ENCODE measurements around the gene DIDO1.

The DIDO1 gene

DNA sequence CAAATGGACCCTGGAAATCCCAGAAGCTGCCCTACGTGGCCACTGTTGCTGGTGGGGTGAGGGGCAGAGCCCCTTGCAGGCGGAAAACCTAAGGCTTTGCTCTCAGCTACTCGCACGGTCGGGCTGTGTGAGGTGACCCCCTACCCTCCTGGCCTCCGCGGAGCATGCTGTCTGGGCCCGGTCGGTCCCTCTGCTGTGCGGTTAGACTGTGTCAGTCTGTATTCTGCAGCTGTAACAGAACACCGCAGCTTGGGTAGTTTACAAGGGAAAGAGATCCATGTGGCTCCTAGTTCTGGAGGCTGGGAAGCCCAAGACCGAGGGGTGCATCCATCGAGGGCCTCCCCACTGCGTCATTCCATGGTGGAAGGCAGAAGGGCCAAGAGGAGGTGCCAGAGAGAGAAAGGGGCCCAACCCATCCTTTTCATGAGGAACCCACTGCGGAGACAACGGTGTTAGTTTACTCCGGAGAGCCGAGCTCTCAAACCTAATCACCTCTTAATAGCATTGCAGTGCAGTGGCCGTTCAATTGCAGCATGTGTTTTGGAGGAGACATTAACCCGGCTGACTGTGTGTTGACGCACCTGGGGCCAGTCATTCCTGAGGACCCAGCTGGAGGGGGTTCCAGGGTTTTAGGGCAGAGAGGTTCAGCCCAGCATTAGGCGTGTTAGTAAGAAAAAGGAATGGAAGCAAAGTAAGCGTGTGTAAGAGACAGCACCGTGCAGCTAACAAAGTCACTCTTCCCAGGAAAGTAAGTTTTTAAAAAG lies 91.2 kb downstream of the DIDO1 start:
- Histone ChIP-seq H3K9ac (ENCODE audit: low read length) (no peak overlapping the region), H3K36me3 (ENCODE audit: low read length) (no peaks in the 10 kb centered on the region), H4K20me1 (ENCODE audit: low read depth, low read length) (no peaks in the 10 kb centered on the region), H3K27ac (ENCODE audit: low read depth, low read length) (no peak overlapping the region), H3K27me3 (ENCODE audit: low read length) (no peaks in the 10 kb centered on the region), H2AFZ (ENCODE audit: low read depth, low read length, severe bottlenecking) (no peak overlapping the region), H3K9me3 (ENCODE audit: insufficient read depth, low read length) (no peaks in the 10 kb centered on the region), H3K79me2 (ENCODE audit: insufficient read depth, low read length) (no peaks in the 10 kb centered on the region), H3F3A (ENCODE audit: insufficient read depth) (no peaks in the 10 kb centered on the region), H3K9me2 (replicated peaks; ENCODE audit: insufficient read depth, low read length) (no peaks in the 10 kb centered on the region), H3K4me3 (ENCODE audit: insufficient read depth, low read length, poor library complexity, severe bottlenecking) (no peak overlapping the region), H3K4me2 (ENCODE audit: low read depth, low read length, poor library complexity, severe bottlenecking) (no peak overlapping the region)
- TF ChIP-seq EZH2phosphoT487 (conservative IDR thresholded peaks at IDR 0.05; ENCODE audit: low read length) = no peak
- TF ChIP-seq, protein P1, sequence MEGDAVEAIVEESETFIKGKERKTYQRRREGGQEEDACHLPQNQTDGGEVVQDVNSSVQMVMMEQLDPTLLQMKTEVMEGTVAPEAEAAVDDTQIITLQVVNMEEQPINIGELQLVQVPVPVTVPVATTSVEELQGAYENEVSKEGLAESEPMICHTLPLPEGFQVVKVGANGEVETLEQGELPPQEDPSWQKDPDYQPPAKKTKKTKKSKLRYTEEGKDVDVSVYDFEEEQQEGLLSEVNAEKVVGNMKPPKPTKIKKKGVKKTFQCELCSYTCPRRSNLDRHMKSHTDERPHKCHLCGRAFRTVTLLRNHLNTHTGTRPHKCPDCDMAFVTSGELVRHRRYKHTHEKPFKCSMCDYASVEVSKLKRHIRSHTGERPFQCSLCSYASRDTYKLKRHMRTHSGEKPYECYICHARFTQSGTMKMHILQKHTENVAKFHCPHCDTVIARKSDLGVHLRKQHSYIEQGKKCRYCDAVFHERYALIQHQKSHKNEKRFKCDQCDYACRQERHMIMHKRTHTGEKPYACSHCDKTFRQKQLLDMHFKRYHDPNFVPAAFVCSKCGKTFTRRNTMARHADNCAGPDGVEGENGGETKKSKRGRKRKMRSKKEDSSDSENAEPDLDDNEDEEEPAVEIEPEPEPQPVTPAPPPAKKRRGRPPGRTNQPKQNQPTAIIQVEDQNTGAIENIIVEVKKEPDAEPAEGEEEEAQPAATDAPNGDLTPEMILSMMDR (IDR thresholded peaks at IDR 0.05; ENCODE audit: insufficient read depth, low read length, poor library complexity, severe bottlenecking) = no peak

DNA sequence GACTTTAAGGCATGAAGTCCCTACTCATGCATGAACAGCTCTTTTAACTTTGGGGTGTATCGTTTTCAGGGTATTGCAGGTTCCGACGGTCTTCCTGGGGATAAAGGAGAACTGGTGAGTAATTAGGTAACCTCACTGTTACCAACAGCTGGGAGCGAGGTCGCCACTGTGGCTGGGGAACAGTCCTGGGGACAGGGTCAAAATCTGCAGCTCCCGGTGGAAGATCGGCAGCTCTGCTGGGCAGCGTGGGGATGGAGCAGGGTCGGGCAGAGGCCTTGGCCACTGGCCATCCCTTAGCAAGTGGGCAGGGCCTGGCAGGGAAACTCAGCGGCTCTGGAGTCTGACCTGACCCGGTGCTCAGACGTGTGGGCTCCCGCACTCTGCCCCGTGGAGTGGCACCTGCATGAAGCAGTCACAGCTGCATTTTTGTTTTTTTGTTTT lies 93.3 kb downstream of the DIDO1 start:
- no peaks in the 10 kb centered on the region for H4K20me1 ChIP-seq (ENCODE audit: low read depth, low read length)
- H3K9me3 ChIP-seq (ENCODE audit: insufficient read depth, low read length) = no peaks in the 10 kb centered on the region
- no peak for TF ChIP-seq EZH2phosphoT487 (conservative IDR thresholded peaks at IDR 0.05; ENCODE audit: low read length)
- TF ChIP-seq, protein P1 (IDR thresholded peaks at IDR 0.05; ENCODE audit: insufficient read depth, low read length, poor library complexity, severe bottlenecking) = no peak
- H3F3A ChIP-seq (ENCODE audit: insufficient read depth) = no peaks in the 10 kb centered on the region
- no peaks in the 10 kb centered on the region for H3K36me3 ChIP-seq (ENCODE audit: low read length)
- H3K4me3 ChIP-seq (ENCODE audit: insufficient read depth, low read length, poor library complexity, severe bottlenecking) = peak overlapping the region; percentile 23
- H3K4me2 ChIP-seq (ENCODE audit: low read depth, low read length, poor library complexity, severe bottlenecking) = peak overlapping the region; percentile 42
- no peaks in the 10 kb centered on the region for H3K79me2 ChIP-seq (ENCODE audit: insufficient read depth, low read length)
- no peaks in the 10 kb centered on the region for H3K9me2 ChIP-seq (replicated peaks; ENCODE audit: insufficient read depth, low read length)
- H3K27ac ChIP-seq (ENCODE audit: low read depth, low read length) = peak overlapping the region; percentile 34
- H3K9ac ChIP-seq (ENCODE audit: low read length) = no peak overlapping the region
- H3K27me3 ChIP-seq (ENCODE audit: low read length) = no peaks in the 10 kb centered on the region
- peak overlapping the region; percentile 21 for H2AFZ ChIP-seq (ENCODE audit: low read depth, low read length, severe bottlenecking)

DNA sequence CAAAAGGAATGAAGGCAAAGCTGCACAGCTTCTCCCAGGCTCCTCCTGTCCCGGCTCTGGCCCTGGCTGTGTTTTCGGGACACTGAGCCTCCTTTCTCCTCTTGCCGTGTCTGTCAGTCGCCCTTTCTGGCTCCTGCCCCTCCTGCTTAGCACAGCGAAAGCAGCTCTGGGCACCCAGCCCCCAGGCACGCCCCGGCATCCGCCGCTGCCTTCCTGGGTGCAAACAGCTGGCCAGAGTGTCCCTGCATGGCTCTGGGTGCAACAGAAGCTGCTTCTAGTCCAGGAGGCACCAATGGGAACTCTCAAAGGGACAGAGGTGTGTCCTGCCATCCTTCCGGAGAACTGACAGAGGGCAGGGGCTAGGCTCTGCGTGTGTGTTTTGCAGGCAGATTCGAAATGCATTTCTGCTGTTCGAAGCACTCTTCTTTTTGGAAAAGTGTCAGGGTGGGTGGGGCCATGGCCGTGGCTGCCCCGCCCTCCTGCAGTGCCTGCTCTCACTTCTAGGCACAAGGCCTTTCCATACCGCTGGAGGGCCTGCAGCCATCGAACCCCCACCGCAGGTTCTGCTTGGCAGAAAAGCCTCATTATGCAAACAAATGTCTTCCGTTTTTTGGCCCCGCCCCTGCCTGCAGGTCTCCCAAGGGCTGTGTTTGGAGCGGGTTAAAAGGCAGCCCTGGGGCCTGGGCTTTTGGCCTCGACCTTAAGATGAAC lies 93.9 kb downstream of the DIDO1 start:
- H2AFZ ChIP-seq (ENCODE audit: low read depth, low read length, severe bottlenecking) = peak overlapping the region; percentile 21
- H3K4me2 ChIP-seq (ENCODE audit: low read depth, low read length, poor library complexity, severe bottlenecking) = peak overlapping the region; percentile 42
- H3K9ac ChIP-seq (ENCODE audit: low read length) = no peak overlapping the region
- no peaks in the 10 kb centered on the region for H3F3A ChIP-seq (ENCODE audit: insufficient read depth)
- no peaks in the 10 kb centered on the region for H3K79me2 ChIP-seq (ENCODE audit: insufficient read depth, low read length)
- H3K27ac ChIP-seq (ENCODE audit: low read depth, low read length) = peak overlapping the region; percentile 34
- no peaks in the 10 kb centered on the region for H3K27me3 ChIP-seq (ENCODE audit: low read length)
- TF ChIP-seq, protein P1 (IDR thresholded peaks at IDR 0.05; ENCODE audit: insufficient read depth, low read length, poor library complexity, severe bottlenecking) = no peak
- no peak for TF ChIP-seq EZH2phosphoT487 (conservative IDR thresholded peaks at IDR 0.05; ENCODE audit: low read length)
- no peaks in the 10 kb centered on the region for H3K9me3 ChIP-seq (ENCODE audit: insufficient read depth, low read length)
- no peaks in the 10 kb centered on the region for H3K9me2 ChIP-seq (replicated peaks; ENCODE audit: insufficient read depth, low read length)
- H3K36me3 ChIP-seq (ENCODE audit: low read length) = no peaks in the 10 kb centered on the region
- peak overlapping the region; percentile 23 for H3K4me3 ChIP-seq (ENCODE audit: insufficient read depth, low read length, poor library complexity, severe bottlenecking)
- no peaks in the 10 kb centered on the region for H4K20me1 ChIP-seq (ENCODE audit: low read depth, low read length)

Data from SU-DHL-6 (cell line).